GM18858 (cell line): ENCODE data around the gene RFK.
"Not testable (repeated sequence)": the region's sequence is repeated elsewhere in the genome, so short reads cannot be mapped to it uniquely, and the experiment has no call there.

ENCODE experiments used
- ATAC-seq: cut with Tn5 transposase; IDR thresholded peaks from one replicate; pipeline ENCODE4 v1.9.1; 2021; ENCODE audit not compliant: unreplicated experiment

Gene RFK

GRCh38 chr9:76394195-76394959 is at the start of gene RFK:
RFK (minus strand) TSS chr9:76394426; CDS start chr9:76394171, 255 bp downstream.
- ATAC-seq = peak; percentile 57

- no peak for ATAC-seq
Observed at GRCh38 chr9:76443887-76444286, 49.7 kb upstream of the RFK start.

GRCh38 chr9:76441551-76442322 is 47.5 kb upstream of the RFK start:
- ATAC-seq = peak; percentile 48

- ATAC-seq = peak; percentile 82
Observed at GRCh38 chr9:76438841-76439588, 44.8 kb upstream of the RFK start.

GRCh38 chr9:76437017-76437699 is 42.9 kb upstream of the RFK start:
- ATAC-seq = not testable (repeated sequence)

GRCh38 chr9:76434897-76435296 is 40.7 kb upstream of the RFK start:
- ATAC-seq = not testable (repeated sequence)

- no peak for ATAC-seq
Observed at GRCh38 chr9:76433836-76434235, 39.6 kb upstream of the RFK start.

- ATAC-seq = no peak
Observed at GRCh38 chr9:76433406-76433805, 39.2 kb upstream of the RFK start.

GRCh38 chr9:76431601-76432000 is 37.4 kb upstream of the RFK start:
- ATAC-seq = no peak

GRCh38 chr9:76426807-76427419 is 32.7 kb upstream of the RFK start:
- ATAC-seq = no peak

- ATAC-seq = no peak
Observed at GRCh38 chr9:76425677-76426453, 31.6 kb upstream of the RFK start.

- no peak for ATAC-seq
Observed at GRCh38 chr9:76424491-76424890, 30.3 kb upstream of the RFK start.

- no peak for ATAC-seq
Observed at GRCh38 chr9:76423216-76424177, 29.3 kb upstream of the RFK start.

GRCh38 chr9:76419782-76420380 is 25.7 kb upstream of the RFK start:
- ATAC-seq = no peak

- no peak for ATAC-seq
Observed at GRCh38 chr9:76417394-76417793, 23.2 kb upstream of the RFK start.

GRCh38 chr9:76415731-76416130 is 21.5 kb upstream of the RFK start:
- ATAC-seq = no peak

- no peak for ATAC-seq
Observed at GRCh38 chr9:76415154-76415553, 20.9 kb upstream of the RFK start.

GRCh38 chr9:76414661-76415060 is 20.4 kb upstream of the RFK start:
- peak; percentile 88 for ATAC-seq
